Keratinocyte (primary cell): ENCODE measurements around the gene CPED1.

ENCODE experiments used
- EZH2 ChIP-seq: IDR thresholded peaks from one replicate; pipeline ENCODE4 v1.6.1; 2012; ENCODE audit warnings: inconsistent platforms, mild to moderate bottlenecking, low read length, moderate library complexity
- TF ChIP-seq, protein P1 (sequence below), 3 experiments: IDR thresholded peaks in 1 of 3; conservative IDR thresholded peaks in 1 of 3; optimal IDR thresholded peaks in 1 of 3; 2 replicates in 2 of 3; 3 replicates in 1 of 3; pipeline versions ENCODE3 to v1.5.1; 2011; ENCODE audit warnings: low read length in 3 of 3, mild to moderate bottlenecking in 3 of 3, moderate library complexity in 2 of 3, control low read depth in 1 of 3, inconsistent platforms in 1 of 3; ENCODE audit not compliant: insufficient read depth in 2 of 3; ENCODE audit errors: extremely low read depth in 1 of 3

- TF ChIP-seq, protein P1, sequence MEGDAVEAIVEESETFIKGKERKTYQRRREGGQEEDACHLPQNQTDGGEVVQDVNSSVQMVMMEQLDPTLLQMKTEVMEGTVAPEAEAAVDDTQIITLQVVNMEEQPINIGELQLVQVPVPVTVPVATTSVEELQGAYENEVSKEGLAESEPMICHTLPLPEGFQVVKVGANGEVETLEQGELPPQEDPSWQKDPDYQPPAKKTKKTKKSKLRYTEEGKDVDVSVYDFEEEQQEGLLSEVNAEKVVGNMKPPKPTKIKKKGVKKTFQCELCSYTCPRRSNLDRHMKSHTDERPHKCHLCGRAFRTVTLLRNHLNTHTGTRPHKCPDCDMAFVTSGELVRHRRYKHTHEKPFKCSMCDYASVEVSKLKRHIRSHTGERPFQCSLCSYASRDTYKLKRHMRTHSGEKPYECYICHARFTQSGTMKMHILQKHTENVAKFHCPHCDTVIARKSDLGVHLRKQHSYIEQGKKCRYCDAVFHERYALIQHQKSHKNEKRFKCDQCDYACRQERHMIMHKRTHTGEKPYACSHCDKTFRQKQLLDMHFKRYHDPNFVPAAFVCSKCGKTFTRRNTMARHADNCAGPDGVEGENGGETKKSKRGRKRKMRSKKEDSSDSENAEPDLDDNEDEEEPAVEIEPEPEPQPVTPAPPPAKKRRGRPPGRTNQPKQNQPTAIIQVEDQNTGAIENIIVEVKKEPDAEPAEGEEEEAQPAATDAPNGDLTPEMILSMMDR (optimal IDR thresholded peaks at IDR 0.05 in 1 of 3, IDR thresholded peaks at IDR 0.05 in 1 of 3, conservative IDR thresholded peaks at IDR 0.05 in 1 of 3; ENCODE audit: extremely low read depth in 1 of 3, insufficient read depth in 2 of 3, low read length in 3 of 3): no peak
- TF ChIP-seq EZH2: no peak
Measured at GRCh38 chr7:121285066-121285667, 296.7 kb downstream of the CPED1 start.
